Activated effector memory CD4-positive, alpha-beta T cell treated with anti-CD3 and anti-CD28 coated beads, Interleukin-2, amount 50 U/mL, for 16 hours (primary cell): ENCODE measurements around the gene PRR14.
"Not testable (repeated sequence)": the region's sequence is repeated elsewhere in the genome, so short reads cannot be mapped to it uniquely, and the experiment has no call there.

Experiments used
- DNase-seq: peaks from one replicate; pipeline ENCODE4 v3.0.0-alpha.2; 2020

The PRR14 gene

DNA sequence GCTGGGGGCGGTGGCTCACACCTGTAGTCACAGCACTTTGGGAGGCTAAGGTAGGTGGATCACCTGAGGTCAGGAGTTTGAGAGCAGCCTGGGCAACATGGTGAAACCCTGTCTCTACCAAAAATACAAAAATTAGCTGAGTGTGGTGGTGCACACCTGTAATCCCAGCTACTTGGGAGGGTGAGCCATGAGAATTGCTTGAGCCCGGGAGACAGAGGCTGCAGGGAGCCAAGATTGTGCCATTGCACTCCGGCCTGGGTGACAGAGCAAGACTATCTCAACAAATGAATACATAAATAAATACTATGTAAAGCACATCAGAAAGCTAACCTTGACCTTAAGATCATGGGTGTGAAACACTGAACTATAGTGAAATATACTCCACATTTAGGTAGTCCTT is 45.9 kb downstream of the PRR14 start:
- not testable (repeated sequence) for DNase-seq

GRCh38 chr16:30697264-30698138 is 46.7 kb downstream of the PRR14 start:
- no peak for DNase-seq

DNA sequence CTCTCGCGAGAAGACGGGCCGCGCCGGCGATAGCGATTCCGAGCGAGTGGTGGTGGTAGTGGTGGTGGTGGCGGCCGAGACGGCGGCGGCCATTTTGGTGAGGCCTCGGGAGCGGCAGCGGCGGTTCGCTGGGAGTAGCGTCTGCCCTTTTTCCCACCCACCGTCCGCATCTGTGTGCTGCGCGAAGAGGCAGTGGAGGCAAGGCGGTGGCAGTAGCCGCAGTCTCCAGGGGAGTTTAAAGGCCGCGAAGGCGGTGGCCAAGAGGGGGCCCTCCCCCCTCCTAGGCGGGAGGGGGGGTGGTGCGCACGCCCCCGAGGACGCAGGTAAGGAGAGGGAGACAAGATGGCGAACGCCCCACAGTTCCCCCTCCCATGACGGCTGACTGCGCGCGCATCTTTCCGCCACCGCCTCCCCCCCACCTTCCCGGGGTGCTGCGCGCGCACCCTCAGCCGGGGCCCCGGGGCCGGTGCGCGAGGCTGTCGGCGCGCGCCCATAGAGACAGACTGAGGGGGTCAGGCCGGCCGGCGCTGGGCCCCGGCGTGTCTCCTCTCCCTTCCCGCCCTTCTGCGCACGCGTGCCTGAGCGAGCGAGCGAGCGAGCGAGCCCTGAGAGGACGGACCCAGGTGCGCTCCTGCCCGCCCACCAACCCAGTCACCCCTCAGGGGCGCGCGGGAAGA is 47.5 kb downstream of the PRR14 start:
- DNase-seq = peak; percentile 99

- peak; percentile 92 for DNase-seq
These were observed 48.3 kb downstream of the PRR14 start, which contains the start of gene SRCAP for GRCh38 chr16:30698816-30699614. TSS of gene SRCAP (plus strand) at chr16:30699171. CDS start at chr16:30700825, 1,654 bp downstream.

DNA sequence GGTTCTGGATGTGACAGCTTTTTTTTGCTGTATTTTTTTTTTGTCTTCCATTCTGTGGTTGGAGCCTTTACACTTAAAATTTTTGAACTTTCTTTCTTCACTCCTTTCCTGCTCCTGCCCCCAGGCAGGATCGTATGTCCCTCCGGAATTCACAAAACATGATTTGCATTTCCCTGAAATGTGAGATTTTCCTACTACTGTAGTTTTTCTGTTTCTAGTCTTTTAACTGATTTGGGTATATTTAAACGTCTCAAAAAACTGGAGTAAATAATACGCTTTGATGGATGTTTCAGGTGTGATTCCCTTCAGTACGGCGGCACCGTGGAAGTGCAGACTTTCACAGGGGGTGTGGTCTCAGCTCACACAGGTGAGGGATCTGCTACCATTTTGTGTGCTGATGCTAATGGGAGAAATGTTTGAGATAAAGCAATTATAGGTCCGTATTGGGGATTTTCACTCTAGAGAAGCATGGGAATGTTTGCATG is 48.9 kb downstream of the PRR14 start:
- no peak for DNase-seq

GRCh38 chr16:30700491-30700890 is 49.7 kb downstream of the PRR14 start:
- no peak for DNase-seq

DNA sequence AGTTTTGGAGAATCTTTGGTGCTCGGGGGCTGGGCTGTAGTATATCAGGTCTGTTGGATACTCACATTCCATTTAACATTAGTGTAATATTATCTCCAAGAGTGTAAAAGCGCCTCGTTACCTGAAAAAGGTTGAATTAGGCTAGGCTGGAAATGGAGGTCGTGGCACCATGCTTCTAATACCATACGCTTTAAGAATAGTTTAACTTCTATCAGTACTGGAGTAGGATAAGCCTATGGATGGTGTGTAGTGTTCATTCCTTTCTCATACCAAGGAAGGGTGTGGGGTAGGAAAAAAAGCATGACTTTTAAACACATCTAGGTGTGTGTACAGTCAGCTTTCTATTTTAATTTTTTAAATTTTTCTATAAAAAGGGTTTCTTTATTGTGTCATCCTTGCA is 50.2 kb downstream of the PRR14 start:
- DNase-seq = no peak

DNA sequence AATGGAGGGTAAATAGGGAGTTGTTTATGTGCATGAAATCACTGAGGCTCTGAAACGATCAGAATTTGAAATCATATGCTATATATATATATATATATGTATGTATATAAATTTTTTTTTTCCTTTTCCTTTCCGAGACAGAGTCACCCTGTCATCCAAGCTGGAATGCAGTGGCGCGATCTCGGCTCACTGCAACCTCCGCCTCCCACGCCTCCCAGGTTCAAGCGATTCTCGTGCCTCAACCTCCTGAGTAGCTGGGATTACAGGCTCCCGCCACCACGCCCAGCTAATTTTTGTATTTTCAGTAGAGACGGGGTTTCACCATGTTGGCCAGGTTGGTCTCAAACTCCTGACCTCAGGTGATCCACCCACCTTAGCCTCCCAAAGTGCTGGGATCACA is 52.3 kb downstream of the PRR14 start:
- DNase-seq = not testable (repeated sequence)

DNA sequence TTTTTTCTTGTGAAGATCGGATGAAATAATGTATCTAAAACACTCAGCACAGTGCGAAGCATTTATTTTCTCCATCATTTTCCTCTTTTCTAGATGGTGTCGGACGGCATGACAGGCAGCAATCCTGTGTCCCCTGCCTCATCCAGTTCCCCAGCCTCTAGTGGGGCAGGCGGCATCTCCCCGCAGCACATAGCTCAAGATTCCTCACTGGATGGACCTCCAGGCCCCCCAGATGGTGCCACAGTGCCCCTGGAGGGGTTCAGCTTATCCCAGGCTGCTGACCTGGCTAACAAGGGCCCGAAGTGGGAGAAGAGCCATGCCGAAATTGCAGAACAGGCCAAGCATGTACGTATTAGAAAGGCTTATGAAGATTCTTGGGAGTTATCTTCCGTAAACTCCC is 53.2 kb downstream of the PRR14 start:
- no peak for DNase-seq
